Measurements from ENCODE around the gene C1orf56.

DNA sequence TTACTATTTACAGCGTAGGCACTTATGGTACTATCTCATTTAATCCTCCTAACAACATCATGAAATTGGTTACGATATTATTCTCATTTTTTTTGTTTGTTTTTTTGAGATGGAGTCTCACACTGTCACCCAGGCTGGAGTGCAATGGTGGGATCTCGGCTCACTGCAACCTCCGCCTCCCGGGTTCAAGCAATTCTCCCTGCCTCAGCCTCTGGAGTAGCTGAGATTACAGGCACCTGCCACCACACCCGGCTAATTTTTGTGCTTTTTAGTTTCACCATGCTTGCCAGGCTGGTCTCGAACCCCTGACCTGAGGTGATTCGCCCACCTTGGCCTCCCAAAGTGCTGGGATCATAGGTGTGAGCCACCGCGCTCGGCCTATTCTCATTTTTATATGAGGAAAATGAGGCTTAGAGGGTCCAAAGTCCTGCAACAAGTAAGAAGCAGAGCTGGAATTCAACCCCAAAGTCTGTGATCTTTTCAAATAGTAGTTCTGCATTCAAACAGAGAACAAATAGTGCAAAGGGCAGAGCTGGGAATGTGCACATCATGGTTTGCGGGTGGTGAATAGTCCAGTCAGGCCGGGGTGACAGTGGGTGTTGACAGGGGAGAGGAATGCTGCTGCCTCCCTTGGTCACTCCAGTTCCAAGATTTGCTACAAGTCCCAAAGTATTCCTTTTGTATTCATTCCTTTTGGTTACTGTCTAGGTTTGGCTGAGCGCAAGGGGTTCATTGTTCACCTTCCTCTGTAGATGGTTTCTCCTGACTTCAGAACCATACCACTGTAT is 34.7 kb upstream of the C1orf56 start:
- no peak for TF ChIP-seq CTCF (IDR thresholded peaks at IDR 0.05; ENCODE audit: low read depth, low read length, poor library complexity, severe bottlenecking)
- TF ChIP-seq EZH2phosphoT487 (IDR thresholded peaks at IDR 0.05; ENCODE audit: borderline replicate concordance, low read length), result no peak

Measured in DOHH2 (cell line).